Measurements from ENCODE around the gene CD40LG. TPM values are rescaled to one million over a fixed set of nuclear protein-coding genes. Genes with fewer than 3 reads are reported as not detected.

Gene CD40LG
- total RNA-seq, 1 donor from 2014 or later, result not detected

DNA sequence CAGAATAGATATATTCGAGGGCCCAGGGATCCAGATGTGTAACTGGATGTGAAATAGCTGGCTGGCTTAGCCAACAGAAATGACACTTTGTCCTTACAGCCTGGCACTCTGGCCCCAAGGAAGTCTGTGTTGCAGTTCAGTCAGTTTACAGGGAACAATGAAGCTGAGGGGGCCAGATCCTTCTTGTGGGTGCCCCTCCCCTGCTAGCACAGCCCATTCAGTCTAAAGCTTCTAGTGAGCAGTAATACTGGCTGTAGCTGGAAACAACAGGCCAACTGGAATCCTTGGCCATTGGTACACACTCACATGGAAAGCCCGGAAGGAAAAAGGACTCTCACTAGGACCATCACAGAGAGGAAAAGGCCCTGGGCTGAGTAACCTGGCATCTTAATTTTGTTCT is 22.7 kb upstream of the CD40LG start:
- no peak for DNase-seq (ENCODE audit: low spot score)
- Mint-ChIP-seq H3K4me1 (ENCODE audit: unreplicated experiment) (peaks cover 2% of the 10 kb centered on the region), H3K4me3 (ENCODE audit: unreplicated experiment) (no peak overlapping the region), H3K27me3 (ENCODE audit: unreplicated experiment) (peaks cover 5% of the 10 kb centered on the region), H3K36me3 (ENCODE audit: low read depth, unreplicated experiment) (no peaks in the 10 kb centered on the region), H3K9me3 (ENCODE audit: unreplicated experiment) (no peaks in the 10 kb centered on the region), H3K27ac (ENCODE audit: unreplicated experiment) (no peak overlapping the region)
- no peak for TF ChIP-seq CTCF (IDR thresholded peaks at IDR 0.05; ENCODE audit: unreplicated experiment)

DNA sequence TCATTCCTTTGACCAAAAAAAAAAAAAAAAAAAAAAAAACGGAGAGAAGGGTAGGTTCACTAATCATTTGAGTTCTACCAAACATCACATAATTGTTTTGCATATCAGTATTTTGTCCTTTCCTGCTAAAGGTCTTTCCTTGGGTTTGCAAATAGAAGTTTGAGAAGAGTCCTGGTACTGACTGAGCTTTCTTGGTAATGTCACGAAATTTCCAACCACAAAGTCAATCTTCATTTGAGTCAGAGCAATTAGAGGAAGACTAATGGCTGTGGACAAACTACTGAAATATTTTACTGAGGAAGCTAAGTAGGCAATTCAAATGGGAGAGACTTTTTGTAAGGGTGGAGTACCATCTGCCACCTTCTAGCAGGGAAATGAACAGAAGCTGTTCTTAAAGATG is 21.7 kb upstream of the CD40LG start:
- Mint-ChIP-seq H3K36me3 (ENCODE audit: low read depth, unreplicated experiment) (no peaks in the 10 kb centered on the region), H3K27ac (ENCODE audit: unreplicated experiment) (no peak overlapping the region), H3K4me1 (ENCODE audit: unreplicated experiment) (peaks cover 2% of the 10 kb centered on the region), H3K27me3 (ENCODE audit: unreplicated experiment) (peaks cover 5% of the 10 kb centered on the region), H3K4me3 (ENCODE audit: unreplicated experiment) (no peak overlapping the region), H3K9me3 (ENCODE audit: unreplicated experiment) (no peaks in the 10 kb centered on the region)
- DNase-seq (ENCODE audit: low spot score), result no peak
- TF ChIP-seq CTCF (IDR thresholded peaks at IDR 0.05; ENCODE audit: unreplicated experiment), result no peak

DNA sequence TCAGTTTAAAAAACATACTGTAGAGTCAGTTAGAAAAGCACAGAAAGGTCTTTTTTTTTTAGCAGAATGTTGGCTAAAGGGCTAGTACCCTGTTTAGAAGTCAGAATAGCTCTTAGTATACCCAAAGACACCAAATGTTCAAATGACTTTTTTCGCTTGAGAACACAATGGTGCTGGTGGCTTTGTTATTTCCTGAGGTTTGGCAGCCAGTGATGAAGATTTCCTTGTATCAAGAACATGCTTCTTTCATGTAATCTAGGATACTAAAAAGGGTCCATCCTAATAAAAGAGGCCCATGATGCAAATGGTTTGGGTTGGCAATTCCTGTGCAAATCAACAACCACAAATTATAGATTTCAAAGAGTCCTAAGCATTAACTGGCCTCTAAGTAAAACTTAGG is 21.1 kb upstream of the CD40LG start:
- no peak for TF ChIP-seq CTCF (IDR thresholded peaks at IDR 0.05; ENCODE audit: unreplicated experiment)
- no peaks in the 10 kb centered on the region for H3K9me3 Mint-ChIP-seq (ENCODE audit: unreplicated experiment)

DNA sequence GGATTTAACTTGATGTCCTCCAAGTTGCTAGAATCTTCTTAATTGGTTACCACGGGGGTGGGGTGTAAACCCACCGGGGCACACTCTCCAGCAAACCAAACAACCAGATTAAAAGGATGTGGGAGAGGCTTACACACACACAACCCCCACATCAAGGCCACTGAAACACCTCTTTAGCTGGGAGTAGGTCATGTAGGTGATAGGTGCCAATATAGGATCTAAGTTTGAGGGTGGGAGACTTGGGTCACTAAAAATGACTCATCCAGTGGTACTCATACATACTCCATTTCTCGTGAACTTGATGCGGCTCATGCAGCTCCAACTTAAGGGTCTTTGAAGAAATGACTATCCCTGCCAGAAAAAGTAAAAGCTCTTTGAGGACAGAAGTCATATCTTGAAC is 20.5 kb upstream of the CD40LG start:
- no peaks in the 10 kb centered on the region for H3K36me3 Mint-ChIP-seq (ENCODE audit: low read depth, unreplicated experiment)
- no peak overlapping the region for H3K4me3 Mint-ChIP-seq (ENCODE audit: unreplicated experiment)
- H3K4me1 Mint-ChIP-seq (ENCODE audit: unreplicated experiment), result peaks cover 2% of the 10 kb centered on the region
- no peak for DNase-seq (ENCODE audit: low spot score)
- peaks cover 5% of the 10 kb centered on the region for H3K27me3 Mint-ChIP-seq (ENCODE audit: unreplicated experiment)
- H3K27ac Mint-ChIP-seq (ENCODE audit: unreplicated experiment), result no peak overlapping the region
- TF ChIP-seq CTCF (IDR thresholded peaks at IDR 0.05; ENCODE audit: unreplicated experiment), result no peak
- H3K9me3 Mint-ChIP-seq (ENCODE audit: unreplicated experiment), result no peaks in the 10 kb centered on the region

More for the DNA sequence above, 21.1 kb upstream of the CD40LG start:
- no peak overlapping the region for H3K4me3 Mint-ChIP-seq (ENCODE audit: unreplicated experiment)
- H3K27ac Mint-ChIP-seq (ENCODE audit: unreplicated experiment), result no peak overlapping the region
- H3K27me3 Mint-ChIP-seq (ENCODE audit: unreplicated experiment), result peaks cover 5% of the 10 kb centered on the region
- peaks cover 2% of the 10 kb centered on the region for H3K4me1 Mint-ChIP-seq (ENCODE audit: unreplicated experiment)
- no peak for DNase-seq (ENCODE audit: low spot score)
- no peaks in the 10 kb centered on the region for H3K36me3 Mint-ChIP-seq (ENCODE audit: low read depth, unreplicated experiment)

- TF ChIP-seq CTCF (IDR thresholded peaks at IDR 0.05; ENCODE audit: unreplicated experiment), result no peak
- no peak for DNase-seq (ENCODE audit: low spot score)
- peaks cover 5% of the 10 kb centered on the region for H3K27me3 Mint-ChIP-seq (ENCODE audit: unreplicated experiment)
- no peaks in the 10 kb centered on the region for H3K36me3 Mint-ChIP-seq (ENCODE audit: low read depth, unreplicated experiment)
- H3K4me3 Mint-ChIP-seq (ENCODE audit: unreplicated experiment), result no peak overlapping the region
- peaks cover 2% of the 10 kb centered on the region for H3K4me1 Mint-ChIP-seq (ENCODE audit: unreplicated experiment)
- H3K9me3 Mint-ChIP-seq (ENCODE audit: unreplicated experiment), result no peaks in the 10 kb centered on the region
- H3K27ac Mint-ChIP-seq (ENCODE audit: unreplicated experiment), result no peak overlapping the region
These were observed 18.7 kb upstream of the CD40LG start for GRCh38 chrX:136629084-136629750.
